Inferior parietal cortex (tissue), 1 donor: ENCODE measurements around the gene GDPD5.

Source experiments
- DNase-seq: peaks from one replicate; pipeline ENCODE4 v3.0.0-alpha.2; 2016; ENCODE audit errors: extremely low spot score

GDPD5 gene

GRCh38 chr11:75490221-75491181 lies 35.2 kb downstream of the GDPD5 start:
- no peak for DNase-seq

DNA sequence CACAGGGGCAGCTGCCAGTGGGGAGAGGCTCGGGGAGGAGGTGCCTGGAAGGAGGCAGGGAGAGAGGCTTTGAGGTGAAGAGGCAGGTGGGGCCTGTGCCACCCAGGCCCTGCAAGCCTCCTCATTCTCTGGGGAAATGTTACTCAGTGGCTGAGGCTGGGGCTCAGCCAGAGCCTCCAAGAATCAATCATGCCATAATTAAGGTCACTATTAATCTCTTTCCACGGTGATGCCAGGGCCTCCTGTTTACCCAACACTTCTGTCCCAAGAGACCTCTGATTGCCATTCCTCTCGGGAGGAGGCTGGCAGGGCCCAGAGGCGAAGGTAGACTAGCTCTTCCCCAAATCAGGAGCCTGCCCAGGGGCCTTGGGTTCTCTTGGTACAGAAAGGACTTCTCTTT lies 38.4 kb downstream of the GDPD5 start:
- DNase-seq, result no peak

DNA sequence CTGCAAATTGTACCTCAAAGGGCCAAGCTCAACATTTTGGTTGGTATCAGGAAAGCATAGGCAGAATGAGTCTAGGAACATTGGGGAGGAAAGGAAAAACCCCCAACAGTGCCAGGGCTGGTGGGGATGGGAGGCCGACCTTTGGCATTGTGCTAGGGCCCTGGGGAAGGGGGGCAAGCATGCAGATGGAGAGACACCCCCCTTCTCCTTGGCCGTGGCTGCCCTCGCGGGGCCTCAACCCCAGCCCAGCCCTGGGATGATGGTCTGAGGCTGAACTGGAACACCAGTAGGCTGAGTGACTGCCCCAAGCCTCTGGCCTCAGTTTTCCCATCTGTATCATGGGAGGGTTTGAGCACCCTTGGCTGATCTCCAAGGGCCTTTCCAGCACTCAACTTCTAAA lies 40.0 kb downstream of the GDPD5 start:
- no peak for DNase-seq

- no peak for DNase-seq
Measured at GRCh38 chr11:75482931-75483469, 42.7 kb downstream of the GDPD5 start.

DNA sequence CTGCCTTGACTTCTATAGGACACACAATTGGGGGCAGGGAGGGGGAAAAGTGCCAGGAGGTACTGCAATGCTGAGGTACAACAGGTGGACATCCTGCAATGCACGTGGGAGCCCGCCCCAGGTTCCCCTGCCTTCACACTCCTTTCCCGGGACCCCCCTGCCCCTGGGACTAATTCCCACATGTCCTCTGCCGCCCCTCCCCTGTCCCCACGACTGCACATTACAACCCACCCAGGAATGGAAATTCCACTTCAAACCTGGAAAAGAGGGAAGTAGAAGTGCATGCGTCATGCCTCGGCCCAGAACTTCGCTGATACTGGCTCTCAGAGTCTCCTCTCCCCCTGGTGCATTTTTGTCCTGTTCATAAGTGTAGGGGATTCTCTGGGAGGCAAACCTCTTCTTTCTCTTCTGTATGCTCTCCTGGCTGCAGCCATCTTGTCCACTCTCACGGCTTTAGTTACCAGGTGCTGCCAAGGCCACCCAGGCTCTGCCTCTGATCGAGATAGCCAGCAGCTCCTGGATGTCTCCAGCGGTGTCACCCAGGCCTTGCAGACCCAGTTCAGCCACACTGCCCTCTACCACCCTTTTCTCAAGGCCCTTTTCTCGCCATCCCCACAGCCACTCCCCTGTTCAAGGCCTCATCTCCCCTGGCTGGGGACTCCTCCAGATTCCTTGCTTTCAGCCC lies 43.7 kb downstream of the GDPD5 start:
- no peak for DNase-seq

- DNase-seq, result no peak
Measured at GRCh38 chr11:75481223-75481921, 44.4 kb downstream of the GDPD5 start.

DNA sequence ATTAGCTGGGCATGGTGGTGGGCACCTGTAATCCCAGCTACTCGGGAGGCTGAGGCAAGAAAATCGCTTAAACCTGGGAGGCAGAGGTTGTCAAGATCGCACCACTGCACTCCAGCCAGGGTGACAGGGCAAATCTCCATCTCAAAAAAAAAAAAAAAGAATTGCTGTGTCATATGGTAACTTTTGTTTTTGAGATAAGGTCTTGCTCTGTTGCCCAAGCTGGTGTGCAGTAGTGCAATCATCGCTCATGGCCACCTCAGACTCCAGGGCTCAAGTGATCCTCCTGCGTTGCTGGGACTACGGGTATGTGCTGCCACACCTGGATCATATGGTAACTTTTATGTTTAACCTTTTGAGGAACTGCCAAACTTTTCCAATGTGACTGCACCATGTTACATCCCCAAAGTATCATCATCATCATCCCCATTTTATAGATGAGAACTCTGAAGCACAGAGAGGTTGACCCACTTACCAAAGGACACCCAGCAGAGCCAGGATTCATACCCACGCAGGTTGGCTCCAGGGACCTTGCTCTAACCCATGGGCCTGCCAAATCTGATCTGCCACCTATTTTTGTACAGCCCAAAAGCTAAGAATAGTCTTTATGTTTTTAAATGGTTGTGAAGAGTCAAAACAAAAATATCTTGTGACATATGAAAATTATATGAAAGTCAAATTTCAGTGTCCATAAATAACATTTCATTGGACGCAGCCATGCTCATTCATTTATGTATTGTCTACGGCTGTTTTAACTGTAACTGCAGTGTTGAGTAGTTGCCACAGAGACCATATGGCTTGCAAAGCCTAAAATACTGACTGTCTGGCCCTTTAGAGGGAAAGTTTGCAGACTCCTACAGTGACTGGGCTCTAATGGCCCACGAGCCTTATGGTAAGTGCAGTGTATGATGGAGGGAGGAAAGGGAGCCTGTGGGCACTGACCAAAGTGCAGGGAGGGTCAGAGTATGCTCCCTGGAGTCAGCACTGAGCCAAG lies 45.3 kb downstream of the GDPD5 start:
- no peak for DNase-seq

DNA sequence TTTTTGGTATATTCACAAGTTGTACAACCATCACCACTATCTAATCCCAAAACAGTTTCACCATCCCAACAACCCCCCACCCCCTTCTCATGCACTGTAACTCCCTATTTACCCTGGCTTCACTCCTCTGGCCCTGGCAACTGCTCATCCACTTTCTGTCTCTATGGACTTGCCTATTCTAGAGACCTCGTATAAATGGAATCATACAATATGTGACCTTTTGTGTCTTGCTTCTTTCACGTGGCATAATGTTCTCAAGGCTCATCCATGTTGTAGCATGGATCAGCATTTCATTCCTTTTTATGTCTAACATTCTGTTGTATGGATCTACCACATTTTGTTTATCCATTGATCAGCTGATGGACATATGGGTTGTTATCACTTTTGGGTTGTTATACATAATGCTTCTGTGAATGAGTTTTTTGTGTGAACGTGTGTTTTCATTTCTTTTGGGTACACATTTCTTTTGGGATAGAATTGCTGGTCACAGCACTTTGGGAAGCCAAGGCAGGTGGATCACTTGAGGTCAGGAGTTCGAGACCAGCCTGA lies 46.1 kb downstream of the GDPD5 start:
- DNase-seq, result no peak

GRCh38 chr11:75478783-75479596 lies 46.8 kb downstream of the GDPD5 start:
- DNase-seq, result no peak

DNA sequence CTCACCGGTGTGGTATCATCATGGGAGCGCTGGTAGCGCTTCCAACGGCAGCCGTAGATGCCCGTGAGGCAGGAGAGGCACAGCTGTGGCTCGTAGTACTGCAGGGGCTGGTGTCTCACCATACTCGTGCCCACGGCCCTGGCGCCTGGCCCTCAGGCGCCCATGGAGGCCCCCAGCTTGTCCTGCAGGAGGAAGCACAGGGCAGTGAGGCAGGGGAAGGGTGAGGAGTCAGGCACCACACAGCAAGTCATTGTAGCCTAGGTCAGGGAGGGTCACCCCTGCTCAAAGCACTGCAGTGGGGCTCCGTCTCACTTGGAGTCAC lies 48.2 kb downstream of the GDPD5 start:
- no peak for DNase-seq

GRCh38 chr11:75476739-75477613 lies 48.8 kb downstream of the GDPD5 start:
- DNase-seq, result no peak

GRCh38 chr11:75475767-75476650 lies 49.7 kb downstream of the GDPD5 start:
- no peak for DNase-seq

DNA sequence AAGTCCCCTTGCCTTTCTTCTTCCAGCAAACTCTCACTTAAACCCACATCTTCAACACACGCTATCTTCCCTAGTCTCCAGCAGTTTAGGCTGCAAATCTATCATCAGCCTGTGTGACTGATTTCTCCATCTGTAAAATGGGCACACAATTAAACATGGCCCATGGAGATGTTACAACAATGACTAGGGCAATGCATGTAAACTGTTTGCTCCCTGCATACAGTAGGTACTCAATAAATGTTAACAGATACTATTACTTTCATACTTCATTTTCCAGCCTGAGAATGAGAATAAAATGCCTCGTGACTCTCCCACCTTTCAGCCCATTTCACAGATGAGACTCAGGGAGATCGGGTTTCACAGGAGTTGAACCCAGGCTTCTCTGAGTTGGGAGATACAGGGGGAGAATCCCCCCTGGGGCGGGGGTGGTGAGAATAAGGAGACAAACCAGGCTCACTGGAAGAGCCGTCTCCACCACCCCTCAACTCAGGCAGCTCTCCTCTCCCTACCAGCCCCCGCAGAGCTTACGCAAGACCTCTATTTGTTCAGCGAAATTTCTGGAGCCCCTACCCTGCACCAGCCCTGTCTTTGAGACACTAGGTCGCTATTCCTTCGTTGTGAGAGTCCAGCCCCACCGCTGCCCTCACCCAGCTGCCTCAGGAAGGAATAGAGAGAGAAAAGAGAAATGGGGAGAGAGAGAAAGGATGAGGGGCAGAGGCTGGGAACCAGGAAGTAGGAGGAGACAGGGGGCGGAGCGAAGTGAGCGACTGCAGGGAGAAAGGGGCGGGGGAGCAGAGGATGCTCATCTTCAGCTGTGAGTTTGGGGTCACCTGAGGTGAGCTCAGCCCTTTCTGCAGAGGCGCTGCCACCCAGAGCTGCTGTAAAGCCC lies 50.6 kb downstream of the GDPD5 start:
- DNase-seq, result no peak

DNA sequence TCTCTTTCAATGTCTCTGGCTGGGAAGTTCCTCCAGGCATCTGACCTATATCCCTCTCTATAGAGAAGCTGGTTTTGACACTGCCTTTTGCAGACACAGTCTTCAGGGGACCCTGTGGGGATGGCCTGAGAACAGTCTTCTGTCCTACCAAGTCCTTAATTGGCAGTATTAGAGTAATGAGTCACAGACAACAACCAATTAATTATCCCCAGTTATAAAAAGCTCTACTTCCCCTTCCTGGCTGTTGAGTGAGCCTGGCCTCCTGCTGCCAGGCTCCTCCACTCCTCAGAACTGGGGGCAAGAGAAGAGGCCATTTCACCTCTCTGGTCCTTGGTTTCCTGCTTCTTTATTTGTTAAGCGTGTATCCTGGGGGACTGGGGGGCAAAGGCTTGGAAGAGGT lies 51.5 kb downstream of the GDPD5 start:
- DNase-seq, result no peak

- no peak for DNase-seq
Measured at GRCh38 chr11:75473684-75474083, 52.1 kb downstream of the GDPD5 start.

DNA sequence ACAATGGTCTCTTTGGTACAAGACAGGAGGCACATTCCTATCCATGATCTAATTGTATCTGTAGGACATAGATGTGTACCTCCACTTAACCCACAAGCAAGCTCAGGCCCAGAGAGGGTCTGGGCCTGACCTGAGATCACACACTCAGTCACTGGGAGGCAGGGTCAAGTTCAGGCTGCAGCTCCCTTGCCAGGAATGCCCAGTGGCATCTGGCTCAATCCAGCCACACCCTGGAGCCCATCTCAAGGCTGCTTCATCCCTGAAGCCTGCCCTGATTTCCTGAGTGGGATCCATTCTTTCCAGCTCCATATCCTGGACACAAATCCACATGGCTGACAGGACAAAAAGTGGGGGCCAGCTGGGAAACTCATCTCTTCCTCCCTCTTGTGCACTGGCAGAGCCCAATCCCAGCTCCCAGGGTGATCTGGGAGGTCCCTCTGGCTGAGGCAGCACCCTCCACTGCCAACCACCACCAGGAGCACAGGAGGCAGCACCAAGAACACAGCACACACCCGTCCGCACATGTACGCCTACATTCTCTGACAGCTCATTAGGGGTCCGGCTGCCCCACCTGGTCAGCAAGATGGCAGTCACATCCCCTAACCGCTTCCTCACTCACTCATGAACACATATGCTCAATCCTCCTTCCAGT lies 53.5 kb downstream of the GDPD5 start:
- no peak for DNase-seq
